Measurements from ENCODE around the gene SHBG. TPM values are rescaled to one million over a fixed set of nuclear protein-coding genes. Genes with fewer than 3 reads are reported as not detected.
A peak's percentile ranks its signal among the peaks of the same experiment; 100 is the strongest.

The SHBG gene
- total RNA-seq: not detected

- POLR2A ChIA-PET: no interaction called here
- peaks cover 11% of the 10 kb centered on the region for H3K4me1 Mint-ChIP-seq (ENCODE audit: low read depth)
- no peak within 1 kb of the TSS for H3K4me3 Mint-ChIP-seq
- no peak for DNase-seq
- no peaks in the 10 kb centered on the region for H3K9me3 Mint-ChIP-seq
- intact Hi-C loops (cut with micrococcal nuclease): no loop called here
- CTCF ChIA-PET: interaction anchor here (0.8 to 5.8 kb wide), 4 partner anchors 11 to 87 kb away, joined by 3 to 61 read pairs (median 4); partner anchors contain the start of genes DNAH2, TP53 and WRAP53
- H3K27me3 Mint-ChIP-seq: no peaks in the 10 kb centered on the region
- H3K27ac Mint-ChIP-seq: no peak within 1 kb of the TSS
- no peaks in the 10 kb centered on the region for H3K36me3 Mint-ChIP-seq
These were observed at the start of gene SHBG for GRCh38 chr17:7629939-7630571. TSS of gene SHBG (plus strand) at chr17:7630135. CDS start at chr17:7630173, 38 bp downstream.

GRCh38 chr17:7580604-7581575 is 49.0 kb upstream of the SHBG start:
- H3K9me3 Mint-ChIP-seq: no peaks in the 10 kb centered on the region
- POLR2A ChIA-PET: interaction anchor here (1.2 to 2.8 kb wide), 4 partner anchors 8 to 106 kb away, joined by 3 to 24 read pairs (median 3); partner anchors contain the start of genes FXR2, SOX15, TP53 and WRAP53
- H3K36me3 Mint-ChIP-seq: peaks cover 48% of the 10 kb centered on the region
- no peak for DNase-seq
- peaks cover 83% of the 10 kb centered on the region for H3K4me1 Mint-ChIP-seq (ENCODE audit: low read depth)
- H3K27ac Mint-ChIP-seq: peak overlapping the region; percentile 95
- no peaks in the 10 kb centered on the region for H3K27me3 Mint-ChIP-seq
- CTCF ChIA-PET: interaction anchor here (0.6 to 3.1 kb wide), 5 partner anchors 8 to 144 kb away, joined by 3 to 21 read pairs (median 3); partner anchors contain the start of genes SENP3 and SOX15
- H3K4me3 Mint-ChIP-seq: peak overlapping the region; percentile 67
- intact Hi-C loops (cut with micrococcal nuclease): loop anchor here (5.0 kb wide), 1 partner anchor 256 kb away; no protein-coding TSS in a partner anchor

- no peak for DNase-seq
- Mint-ChIP-seq H3K27ac (peak overlapping the region; percentile 100), H3K4me3 (peak overlapping the region; percentile 95), H3K4me1 (ENCODE audit: low read depth) (peaks cover 66% of the 10 kb centered on the region), H3K36me3 (peaks cover 32% of the 10 kb centered on the region), H3K27me3 (no peaks in the 10 kb centered on the region), H3K9me3 (no peaks in the 10 kb centered on the region)
- intact Hi-C loops (cut with micrococcal nuclease): loop anchor here (1.0 to 5.0 kb wide), 3 partner anchors 9 to 255 kb away; no protein-coding TSS in a partner anchor
- ChIA-PET CTCF (interaction anchor here (1.3 to 7.7 kb wide), 3 partner anchors 22 to 105 kb away, joined by 4 to 57 read pairs (median 30); partner anchors contain the start of genes FXR2, SENP3, TNFSF13 and TP53), POLR2A (interaction anchor here (0.9 to 3.8 kb wide), 10 partner anchors 9 to 269 kb away, joined by 3 to 61 read pairs (median 8); partner anchors contain the start of genes ACAP1, FXR2, POLR2A and TP53)
These were observed 47.3 kb upstream of the SHBG start for GRCh38 chr17:7582396-7583252.

- Mint-ChIP-seq H3K4me3 (peak within 1 kb of the TSS; percentile 95), H3K4me1 (ENCODE audit: low read depth) (peaks cover 57% of the 10 kb centered on the region), H3K36me3 (peaks cover 28% of the 10 kb centered on the region), H3K9me3 (no peaks in the 10 kb centered on the region), H3K27me3 (no peaks in the 10 kb centered on the region), H3K27ac (peak within 1 kb of the TSS; percentile 100)
- ChIA-PET POLR2A (interaction anchor here (0.5 to 3.8 kb wide), 21 partner anchors 9 to 537 kb away, joined by 3 to 61 read pairs (median 4); partner anchors contain the start of genes ACAP1, CNTROB, FXR2 and NEURL4), CTCF (interaction anchor here (0.6 to 7.7 kb wide), 12 partner anchors 12 to 238 kb away, joined by 3 to 57 read pairs (median 4); partner anchors contain the start of genes ATP1B2, FXR2, KCTD11 and SAT2)
- intact Hi-C loops (cut with micrococcal nuclease): loop anchor here (1.0 to 5.0 kb wide), 5 partner anchors 10 to 254 kb away; partner anchors contain the start of genes FXR2 and SENP3
- peak; percentile 98 for DNase-seq
These were observed 46.5 kb upstream of the SHBG start, which contains the start of gene MPDU1 for GRCh38 chr17:7583253-7584109. TSS of gene MPDU1 (plus strand) at chr17:7583852. CDS start at chr17:7583863, 11 bp downstream.

GRCh38 chr17:7586673-7587419 is 43.1 kb upstream of the SHBG start:
- ChIA-PET POLR2A (no interaction called here), CTCF (interaction anchor here (0.6 to 7.7 kb wide), 5 partner anchors 26 to 231 kb away, joined by 3 to 57 read pairs (median 5); partner anchors contain the start of genes SENP3, TNFSF13 and TP53)
- Mint-ChIP-seq H3K9me3 (no peaks in the 10 kb centered on the region), H3K4me1 (ENCODE audit: low read depth) (peaks cover 27% of the 10 kb centered on the region), H3K36me3 (peaks cover 21% of the 10 kb centered on the region), H3K27me3 (no peaks in the 10 kb centered on the region), H3K27ac (no peak overlapping the region), H3K4me3 (no peak overlapping the region)
- intact Hi-C loops (cut with micrococcal nuclease): no loop called here
- DNase-seq: no peak

GRCh38 chr17:7587420-7588151 is 42.3 kb upstream of the SHBG start:
- POLR2A ChIA-PET: no interaction called here

GRCh38 chr17:7588553-7589203 is 41.3 kb upstream of the SHBG start:
- no peak overlapping the region for H3K27ac Mint-ChIP-seq
- H3K27me3 Mint-ChIP-seq: no peaks in the 10 kb centered on the region
- ChIA-PET CTCF (interaction anchor here (0.7 to 7.7 kb wide), 20 partner anchors 9 to 308 kb away, joined by 3 to 57 read pairs (median 6); partner anchors contain the start of genes CD68, FXR2, SAT2 and SENP3), POLR2A (interaction anchor here (1.2 to 1.6 kb wide), 4 partner anchors 8 to 104 kb away, joined by 3 to 9 read pairs (median 4); no protein-coding TSS in a partner anchor)
- no peaks in the 10 kb centered on the region for H3K9me3 Mint-ChIP-seq
- H3K4me3 Mint-ChIP-seq: no peak overlapping the region
- H3K36me3 Mint-ChIP-seq: peaks cover 30% of the 10 kb centered on the region
- intact Hi-C loops (cut with micrococcal nuclease): no loop called here
- peaks cover 11% of the 10 kb centered on the region for H3K4me1 Mint-ChIP-seq (ENCODE audit: low read depth)
- DNase-seq: no peak

More at GRCh38 chr17:7587420-7588151, 42.3 kb upstream of the SHBG start:
- intact Hi-C loops (cut with micrococcal nuclease): no loop called here
- DNase-seq: no peak
- Mint-ChIP-seq H3K27me3 (no peaks in the 10 kb centered on the region), H3K9me3 (no peaks in the 10 kb centered on the region), H3K27ac (no peak overlapping the region), H3K36me3 (peaks cover 21% of the 10 kb centered on the region), H3K4me3 (no peak overlapping the region), H3K4me1 (ENCODE audit: low read depth) (peaks cover 20% of the 10 kb centered on the region)
- CTCF ChIA-PET: interaction anchor here (1.3 to 7.7 kb wide), 3 partner anchors 27 to 232 kb away, joined by 5 to 57 read pairs (median 7); partner anchors contain the start of genes SENP3, TNFSF13 and TP53

- no peak overlapping the region for H3K4me3 Mint-ChIP-seq
- POLR2A ChIA-PET: interaction anchor here (1.2 to 1.6 kb wide), 4 partner anchors 9 to 104 kb away, joined by 3 to 9 read pairs (median 4); no protein-coding TSS in a partner anchor
- intact Hi-C loops (cut with micrococcal nuclease): no loop called here
- CTCF ChIA-PET: interaction anchor here (0.5 to 7.7 kb wide), 26 partner anchors 9 to 684 kb away, joined by 3 to 57 read pairs (median 5); partner anchors contain the start of genes CD68, FXR2, SAT2 and SENP3
- peaks cover 35% of the 10 kb centered on the region for H3K36me3 Mint-ChIP-seq
- no peaks in the 10 kb centered on the region for H3K9me3 Mint-ChIP-seq
- H3K27me3 Mint-ChIP-seq: no peaks in the 10 kb centered on the region
- DNase-seq: peak; percentile 74
- H3K27ac Mint-ChIP-seq: no peak overlapping the region
- peaks cover 10% of the 10 kb centered on the region for H3K4me1 Mint-ChIP-seq (ENCODE audit: low read depth)
These were observed 40.6 kb upstream of the SHBG start for GRCh38 chr17:7589204-7589868.

All from activated CD4-positive, alpha-beta memory T cell treated with anti-CD3 and anti-CD28 coated beads for 36 hours (primary cell).